B cell (primary cell): ENCODE results near the gene KISS1R.

Experiments used
- EZH2 ChIP-seq: IDR thresholded peaks from 2 replicates; pipeline ENCODE4 v1.6.1; 2012; ENCODE audit warnings: borderline replicate concordance, low read depth, mild to moderate bottlenecking, moderate library complexity, low read length; ENCODE audit not compliant: insufficient read depth, poor library complexity, severe bottlenecking
- TF ChIP-seq, protein P1 (sequence below): fragments of 200-600 bp; IDR thresholded peaks from one replicate; pipeline ENCODE4 v1.8.0; 2022; ENCODE audit warnings: antibody characterized with exemption, mild to moderate bottlenecking

DNA sequence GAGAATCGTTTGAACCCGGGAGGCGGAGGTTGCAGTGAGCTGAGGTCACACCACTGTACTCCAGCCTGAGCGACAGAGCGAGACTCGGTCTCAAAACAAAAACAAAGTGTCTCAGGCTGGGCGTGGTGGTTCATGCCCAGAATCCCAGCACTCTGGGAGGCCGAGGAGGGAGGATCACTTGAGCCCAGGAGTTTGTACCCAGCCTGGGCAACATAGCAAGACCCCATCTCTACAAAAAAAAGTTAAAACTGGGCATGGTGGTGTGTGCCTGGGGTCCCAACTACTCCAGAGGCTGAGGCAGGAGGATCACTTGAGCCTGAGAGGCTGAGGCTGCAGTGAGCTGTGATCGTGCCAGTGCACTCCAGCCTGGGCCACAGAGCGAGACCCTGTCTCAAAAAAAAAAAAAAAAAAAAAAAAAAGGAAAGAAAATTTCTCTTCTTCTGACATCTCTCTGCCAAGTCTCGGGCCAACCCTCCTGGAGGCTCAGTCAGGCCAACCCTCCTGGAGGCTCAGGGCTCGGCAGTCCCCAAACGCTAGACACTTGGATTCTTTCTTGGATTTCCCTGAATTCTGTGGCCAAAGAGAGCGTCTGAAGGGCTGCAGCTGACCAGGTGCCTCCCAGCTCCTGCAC is 35.0 kb downstream of the KISS1R start:
- TF ChIP-seq, protein P1, sequence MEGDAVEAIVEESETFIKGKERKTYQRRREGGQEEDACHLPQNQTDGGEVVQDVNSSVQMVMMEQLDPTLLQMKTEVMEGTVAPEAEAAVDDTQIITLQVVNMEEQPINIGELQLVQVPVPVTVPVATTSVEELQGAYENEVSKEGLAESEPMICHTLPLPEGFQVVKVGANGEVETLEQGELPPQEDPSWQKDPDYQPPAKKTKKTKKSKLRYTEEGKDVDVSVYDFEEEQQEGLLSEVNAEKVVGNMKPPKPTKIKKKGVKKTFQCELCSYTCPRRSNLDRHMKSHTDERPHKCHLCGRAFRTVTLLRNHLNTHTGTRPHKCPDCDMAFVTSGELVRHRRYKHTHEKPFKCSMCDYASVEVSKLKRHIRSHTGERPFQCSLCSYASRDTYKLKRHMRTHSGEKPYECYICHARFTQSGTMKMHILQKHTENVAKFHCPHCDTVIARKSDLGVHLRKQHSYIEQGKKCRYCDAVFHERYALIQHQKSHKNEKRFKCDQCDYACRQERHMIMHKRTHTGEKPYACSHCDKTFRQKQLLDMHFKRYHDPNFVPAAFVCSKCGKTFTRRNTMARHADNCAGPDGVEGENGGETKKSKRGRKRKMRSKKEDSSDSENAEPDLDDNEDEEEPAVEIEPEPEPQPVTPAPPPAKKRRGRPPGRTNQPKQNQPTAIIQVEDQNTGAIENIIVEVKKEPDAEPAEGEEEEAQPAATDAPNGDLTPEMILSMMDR = no peak
- no peak for TF ChIP-seq EZH2
